ENCODE measurements around the gene PTGIR. TPM values are rescaled to one million over a fixed set of nuclear protein-coding genes. Genes with fewer than 3 reads are reported as not detected.

Gene PTGIR
- total RNA-seq, 1 donor from 2014 or later = not detected

DNA sequence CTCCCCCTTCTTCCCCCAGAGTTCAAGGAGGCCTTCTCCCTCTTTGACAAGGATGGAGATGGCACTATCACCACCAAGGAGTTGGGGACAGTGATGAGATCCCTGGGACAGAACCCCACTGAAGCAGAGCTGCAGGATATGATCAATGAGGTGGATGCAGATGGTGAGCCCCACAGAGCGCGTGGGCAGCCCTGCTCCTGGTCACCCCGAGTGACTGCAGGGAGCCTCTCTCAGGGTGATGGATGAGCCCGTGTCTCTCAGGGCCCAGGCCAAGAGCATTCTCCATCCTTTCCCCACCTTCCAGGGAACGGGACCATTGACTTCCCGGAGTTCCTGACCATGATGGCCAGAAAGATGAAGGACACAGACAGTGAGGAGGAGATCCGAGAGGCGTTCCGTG, 16.7 kb downstream of the PTGIR start:
- Mint-ChIP-seq H3K4me1 (peaks cover 9% of the 10 kb centered on the region), H3K36me3 (ENCODE audit: low read depth) (peaks cover 9% of the 10 kb centered on the region), H3K27me3 (ENCODE audit: low read depth) (no peaks in the 10 kb centered on the region), H3K9me3 (no peaks in the 10 kb centered on the region), H3K4me3 (no peak overlapping the region), H3K27ac (ENCODE audit: unreplicated experiment) (no peak overlapping the region)
- no peak for TF ChIP-seq CTCF (conservative IDR thresholded peaks at IDR 0.05)
- no peak for DNase-seq (ENCODE audit: low read depth, low spot score)

GRCh38 chr19:46607448-46607841, 17.4 kb downstream of the PTGIR start:
- DNase-seq (ENCODE audit: low read depth, low spot score) = no peak
- no peak overlapping the region for H3K27ac Mint-ChIP-seq (ENCODE audit: unreplicated experiment)
- no peak for TF ChIP-seq CTCF (conservative IDR thresholded peaks at IDR 0.05)

GRCh38 chr19:46606681-46607447, 18.0 kb downstream of the PTGIR start:
- H3K4me1 Mint-ChIP-seq = peaks cover 22% of the 10 kb centered on the region
- no peak overlapping the region for H3K27ac Mint-ChIP-seq (ENCODE audit: unreplicated experiment)
- peaks cover 9% of the 10 kb centered on the region for H3K36me3 Mint-ChIP-seq (ENCODE audit: low read depth)
- H3K9me3 Mint-ChIP-seq = no peaks in the 10 kb centered on the region
- peak overlapping the region; percentile 42 for H3K4me3 Mint-ChIP-seq
- TF ChIP-seq CTCF (conservative IDR thresholded peaks at IDR 0.05) = no peak
- no peaks in the 10 kb centered on the region for H3K27me3 Mint-ChIP-seq (ENCODE audit: low read depth)
- DNase-seq (ENCODE audit: low read depth, low spot score) = no peak

More at GRCh38 chr19:46607448-46607841, 17.4 kb downstream of the PTGIR start:
- H3K27me3 Mint-ChIP-seq (ENCODE audit: low read depth) = no peaks in the 10 kb centered on the region
- H3K36me3 Mint-ChIP-seq (ENCODE audit: low read depth) = peaks cover 9% of the 10 kb centered on the region
- peaks cover 16% of the 10 kb centered on the region for H3K4me1 Mint-ChIP-seq
- no peaks in the 10 kb centered on the region for H3K9me3 Mint-ChIP-seq
- peak overlapping the region; percentile 38 for H3K4me3 Mint-ChIP-seq

GRCh38 chr19:46606019-46606418, 18.9 kb downstream of the PTGIR start:
- Mint-ChIP-seq H3K36me3 (ENCODE audit: low read depth) (peaks cover 9% of the 10 kb centered on the region), H3K4me1 (peaks cover 22% of the 10 kb centered on the region), H3K9me3 (no peaks in the 10 kb centered on the region), H3K4me3 (peak overlapping the region; percentile 65), H3K27ac (ENCODE audit: unreplicated experiment) (no peak overlapping the region), H3K27me3 (ENCODE audit: low read depth) (no peaks in the 10 kb centered on the region)
- no peak for TF ChIP-seq CTCF (conservative IDR thresholded peaks at IDR 0.05)
- DNase-seq (ENCODE audit: low read depth, low spot score) = no peak

GRCh38 chr19:46605356-46605821, 19.5 kb downstream of the PTGIR start:
- no peaks in the 10 kb centered on the region for H3K9me3 Mint-ChIP-seq
- peak overlapping the region; percentile 65 for H3K4me3 Mint-ChIP-seq
- H3K36me3 Mint-ChIP-seq (ENCODE audit: low read depth) = peaks cover 9% of the 10 kb centered on the region
- no peak for TF ChIP-seq CTCF (conservative IDR thresholded peaks at IDR 0.05)
- no peak for DNase-seq (ENCODE audit: low read depth, low spot score)
- no peaks in the 10 kb centered on the region for H3K27me3 Mint-ChIP-seq (ENCODE audit: low read depth)
- H3K4me1 Mint-ChIP-seq = peaks cover 27% of the 10 kb centered on the region
- H3K27ac Mint-ChIP-seq (ENCODE audit: unreplicated experiment) = no peak overlapping the region

Measured in neural crest cell (in vitro differentiated cells).